Measurements from ENCODE around the gene FAM107B. TPM values are rescaled to one million over a fixed set of nuclear protein-coding genes. Genes with fewer than 3 reads are reported as not detected.

Gene FAM107B
- total and polyA plus RNA-seq, 2 donors: 49.1 to 52.3 TPM

GRCh38 chr10:14707481-14707880, 67.2 kb downstream of the FAM107B start:
- DNase-seq (ENCODE audit: low read depth in 6 of 9, low spot score in 9 of 9): no peak
- Histone ChIP-seq H3K4me3 (ENCODE audit: low read length in 2 of 2) (no peak overlapping the region), H3K27me3 (ENCODE audit: control insufficient read depth in 2 of 2, insufficient read depth in 1 of 2, low read length in 1 of 2) (no peaks in the 10 kb centered on the region), H3K4me1 (ENCODE audit: control insufficient read depth in 2 of 2, insufficient read depth in 2 of 2, low read length in 2 of 2) (no peaks in the 10 kb centered on the region), H3K36me3 (ENCODE audit: control insufficient read depth in 2 of 2, insufficient read depth in 2 of 2, low read length in 1 of 2) (no peaks in the 10 kb centered on the region), H3K27ac (ENCODE audit: low read depth in 1 of 2, low read length in 1 of 2) (no peak overlapping the region), H3K9me3 (ENCODE audit: control insufficient read depth in 2 of 2, insufficient read depth in 1 of 2, low read length in 1 of 2) (no peaks in the 10 kb centered on the region)
- 95% methylated on average over 4 of the region's 4 CpGs for WGBS

DNA sequence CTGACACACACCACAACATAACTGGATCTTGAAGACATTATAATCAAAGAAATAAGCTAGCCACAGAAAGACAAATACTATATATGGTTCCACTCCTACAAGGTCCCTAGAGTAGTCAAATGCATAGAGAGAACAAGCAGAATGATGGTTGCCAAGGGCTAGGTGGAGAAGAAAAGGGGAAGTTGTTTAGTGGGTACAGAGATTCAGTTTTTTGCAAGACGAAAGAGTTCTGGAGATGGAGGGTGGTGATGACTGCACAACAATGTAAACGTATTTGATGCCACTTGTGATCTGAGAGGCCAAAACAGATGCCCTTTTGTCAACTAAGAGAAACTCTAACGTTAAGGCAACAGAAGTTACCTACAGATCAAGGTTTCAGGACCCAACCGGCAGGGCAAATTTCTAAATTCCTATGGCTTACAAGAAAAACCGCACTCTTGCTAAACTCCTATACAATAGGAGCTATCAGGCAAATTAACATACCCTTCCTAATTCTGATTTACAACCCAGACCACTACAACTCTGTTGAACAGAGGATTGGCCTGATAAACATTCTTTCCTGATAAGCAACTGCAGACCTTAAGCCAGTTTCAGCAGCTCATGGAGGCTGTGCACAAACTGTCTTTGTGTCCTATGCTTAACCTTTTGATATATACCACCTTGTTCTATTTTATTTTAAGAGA, 69.0 kb downstream of the FAM107B start:
- Histone ChIP-seq H3K27ac (ENCODE audit: low read depth in 1 of 2, low read length in 1 of 2) (no peak overlapping the region), H3K36me3 (ENCODE audit: control insufficient read depth in 2 of 2, insufficient read depth in 2 of 2, low read length in 1 of 2) (no peaks in the 10 kb centered on the region), H3K4me3 (ENCODE audit: low read length in 2 of 2) (no peak overlapping the region), H3K27me3 (ENCODE audit: control insufficient read depth in 2 of 2, insufficient read depth in 1 of 2, low read length in 1 of 2) (no peaks in the 10 kb centered on the region), H3K9me3 (ENCODE audit: control insufficient read depth in 2 of 2, insufficient read depth in 1 of 2, low read length in 1 of 2) (no peaks in the 10 kb centered on the region), H3K4me1 (ENCODE audit: control insufficient read depth in 2 of 2, insufficient read depth in 2 of 2, low read length in 2 of 2) (no peaks in the 10 kb centered on the region)
- WGBS: 21% methylated on average over 5 of the region's 5 CpGs
- no peak for DNase-seq (ENCODE audit: low read depth in 6 of 9, low spot score in 9 of 9)

GRCh38 chr10:14703631-14704001, 71.1 kb downstream of the FAM107B start:
- H3K27me3 ChIP-seq (ENCODE audit: control insufficient read depth in 2 of 2, insufficient read depth in 1 of 2, low read length in 1 of 2): no peaks in the 10 kb centered on the region
- no peak for DNase-seq (ENCODE audit: low read depth in 6 of 9, low spot score in 9 of 9)
- H3K4me3 ChIP-seq (ENCODE audit: low read length in 2 of 2): no peak overlapping the region
- 96% methylated on average over 3 of the region's 3 CpGs for whole genome bisulfite sequencing
- no peaks in the 10 kb centered on the region for H3K4me1 ChIP-seq (ENCODE audit: control insufficient read depth in 2 of 2, insufficient read depth in 2 of 2, low read length in 2 of 2)
- H3K9me3 ChIP-seq (ENCODE audit: control insufficient read depth in 2 of 2, insufficient read depth in 1 of 2, low read length in 1 of 2): peaks cover 0 to 2% of the 10 kb centered on the region in 2 donors
- no peaks in the 10 kb centered on the region for H3K36me3 ChIP-seq (ENCODE audit: control insufficient read depth in 2 of 2, insufficient read depth in 2 of 2, low read length in 1 of 2)
- no peak overlapping the region for H3K27ac ChIP-seq (ENCODE audit: low read depth in 1 of 2, low read length in 1 of 2)

DNA sequence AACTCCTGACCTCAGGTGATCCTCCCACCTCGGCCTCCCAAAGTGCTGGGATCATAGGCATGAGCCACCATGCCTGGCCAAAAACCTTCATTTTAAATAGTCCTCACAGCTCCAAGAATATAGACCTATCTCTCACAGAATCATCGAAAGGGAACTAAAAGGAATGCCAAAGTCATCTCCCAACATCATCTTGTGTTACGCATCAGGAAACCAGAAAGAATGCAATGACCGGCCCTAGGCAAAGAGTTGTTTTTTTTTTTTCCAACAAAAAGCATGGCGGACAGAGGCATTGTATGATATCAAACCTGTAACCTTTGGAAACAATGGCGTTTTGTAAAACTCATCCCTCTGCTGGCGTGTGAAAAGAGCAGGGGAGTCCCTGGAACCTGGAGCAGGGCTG, 73.2 kb downstream of the FAM107B start:
- Histone ChIP-seq H3K4me1 (ENCODE audit: control insufficient read depth in 2 of 2, insufficient read depth in 2 of 2, low read length in 2 of 2) (no peaks in the 10 kb centered on the region), H3K4me3 (ENCODE audit: low read length in 2 of 2) (no peak overlapping the region), H3K36me3 (ENCODE audit: control insufficient read depth in 2 of 2, insufficient read depth in 2 of 2, low read length in 1 of 2) (no peaks in the 10 kb centered on the region), H3K9me3 (ENCODE audit: control insufficient read depth in 2 of 2, insufficient read depth in 1 of 2, low read length in 1 of 2) (peaks cover 0 to 2% of the 10 kb centered on the region in 2 donors), H3K27ac (ENCODE audit: low read depth in 1 of 2, low read length in 1 of 2) (no peak overlapping the region), H3K27me3 (ENCODE audit: control insufficient read depth in 2 of 2, insufficient read depth in 1 of 2, low read length in 1 of 2) (no peaks in the 10 kb centered on the region)
- WGBS: 98% methylated on average over 7 of the region's 7 CpGs
- no peak for DNase-seq (ENCODE audit: low read depth in 6 of 9, low spot score in 9 of 9)

DNA sequence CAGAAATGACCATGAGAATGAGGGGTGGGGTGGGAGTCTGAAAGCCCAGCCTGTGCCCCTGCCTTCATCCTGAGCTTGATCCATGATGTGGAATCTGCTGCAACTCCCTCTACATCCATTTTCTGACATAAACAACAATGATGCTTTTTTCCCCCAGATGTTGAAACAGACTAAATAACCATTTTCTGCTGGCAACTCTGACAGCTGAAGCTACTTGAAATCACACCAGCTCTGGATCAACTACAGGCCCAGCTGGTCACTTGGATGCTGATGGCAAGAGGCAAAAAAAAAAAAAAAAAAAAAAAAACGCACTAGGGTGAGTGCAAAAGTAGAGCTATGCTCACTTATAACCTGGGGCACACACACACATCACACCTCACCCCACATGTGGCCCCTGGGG, 74.2 kb downstream of the FAM107B start:
- Histone ChIP-seq H3K27me3 (ENCODE audit: control insufficient read depth in 2 of 2, insufficient read depth in 1 of 2, low read length in 1 of 2) (no peaks in the 10 kb centered on the region), H3K4me1 (ENCODE audit: control insufficient read depth in 2 of 2, insufficient read depth in 2 of 2, low read length in 2 of 2) (no peaks in the 10 kb centered on the region), H3K4me3 (ENCODE audit: low read length in 2 of 2) (no peak overlapping the region), H3K36me3 (ENCODE audit: control insufficient read depth in 2 of 2, insufficient read depth in 2 of 2, low read length in 1 of 2) (no peaks in the 10 kb centered on the region), H3K9me3 (ENCODE audit: control insufficient read depth in 2 of 2, insufficient read depth in 1 of 2, low read length in 1 of 2) (peaks cover 0 to 2% of the 10 kb centered on the region in 2 donors), H3K27ac (ENCODE audit: low read depth in 1 of 2, low read length in 1 of 2) (no peak overlapping the region)
- no peak for DNase-seq (ENCODE audit: low read depth in 6 of 9, low spot score in 9 of 9)
- 0% methylated on average over 1 of the region's 1 CpG for WGBS

GRCh38 chr10:14699482-14699881, 75.2 kb downstream of the FAM107B start:
- Histone ChIP-seq H3K27ac (ENCODE audit: low read depth in 1 of 2, low read length in 1 of 2) (no peak overlapping the region), H3K9me3 (ENCODE audit: control insufficient read depth in 2 of 2, insufficient read depth in 1 of 2, low read length in 1 of 2) (peaks cover 0 to 2% of the 10 kb centered on the region in 2 donors), H3K36me3 (ENCODE audit: control insufficient read depth in 2 of 2, insufficient read depth in 2 of 2, low read length in 1 of 2) (no peaks in the 10 kb centered on the region), H3K4me3 (ENCODE audit: low read length in 2 of 2) (no peak overlapping the region), H3K4me1 (ENCODE audit: control insufficient read depth in 2 of 2, insufficient read depth in 2 of 2, low read length in 2 of 2) (no peaks in the 10 kb centered on the region), H3K27me3 (ENCODE audit: control insufficient read depth in 2 of 2, insufficient read depth in 1 of 2, low read length in 1 of 2) (no peaks in the 10 kb centered on the region)
- DNase-seq (ENCODE audit: low read depth in 6 of 9, low spot score in 9 of 9): no peak
- whole genome bisulfite sequencing: 97% methylated on average over 4 of the region's 4 CpGs

DNA sequence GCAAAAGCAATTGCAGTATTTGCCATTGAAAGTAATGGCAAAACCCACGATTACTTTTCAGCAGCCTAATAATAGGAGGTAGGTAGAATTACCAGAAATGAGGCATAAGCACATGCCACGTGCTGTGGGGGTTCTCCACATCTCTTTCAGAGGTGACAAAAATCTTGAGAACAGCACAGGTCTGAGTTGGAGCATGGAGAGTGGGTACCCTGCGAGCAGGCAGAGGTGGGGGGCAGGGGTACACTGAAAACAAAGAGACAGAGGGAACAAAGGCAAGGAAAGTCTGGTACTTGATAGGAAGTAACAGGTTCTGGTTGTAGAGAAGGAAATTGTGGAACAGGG, 75.9 kb downstream of the FAM107B start:
- no peak for DNase-seq (ENCODE audit: low read depth in 6 of 9, low spot score in 9 of 9)
- H3K4me3 ChIP-seq (ENCODE audit: low read length in 2 of 2): no peak overlapping the region

DNA sequence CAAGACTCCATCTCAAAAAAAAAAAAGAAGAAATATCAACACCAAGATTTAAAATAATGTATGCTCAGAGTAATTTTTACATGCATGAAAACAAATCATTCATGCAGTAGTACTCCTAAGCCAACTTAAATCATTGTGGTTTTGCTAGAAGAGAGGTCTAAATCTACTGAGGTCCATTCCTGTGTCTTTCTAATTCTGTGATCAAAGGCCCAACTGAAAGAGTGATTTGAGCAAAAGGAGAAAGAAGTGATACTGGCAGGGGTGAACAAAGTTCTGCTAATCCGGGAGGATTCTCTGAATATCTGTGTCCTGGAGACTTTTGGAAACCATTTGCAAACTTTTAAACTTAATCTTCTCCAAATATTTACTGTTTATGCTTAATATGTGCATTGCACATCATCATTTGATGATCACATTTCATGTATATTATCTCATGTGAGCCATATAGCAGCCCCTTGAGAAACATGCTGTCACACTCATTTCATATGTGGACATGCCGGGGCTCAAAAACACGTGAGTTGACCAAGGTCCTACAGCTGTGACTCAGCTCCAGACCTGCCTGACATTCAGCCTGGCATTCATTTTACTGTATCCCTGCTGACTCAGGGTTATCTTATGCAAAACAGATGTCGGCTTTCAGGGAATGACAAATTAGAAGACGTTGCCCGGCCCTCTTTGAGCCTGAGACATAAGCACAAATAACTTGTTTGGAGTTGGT, 76.4 kb downstream of the FAM107B start:
- WGBS: 95% methylated on average over 6 of the region's 6 CpGs
- no peak for DNase-seq (ENCODE audit: low read depth in 6 of 9, low spot score in 9 of 9)
- Histone ChIP-seq H3K27ac (ENCODE audit: low read depth in 1 of 2, low read length in 1 of 2) (no peak overlapping the region), H3K4me3 (ENCODE audit: low read length in 2 of 2) (no peak overlapping the region), H3K36me3 (ENCODE audit: control insufficient read depth in 2 of 2, insufficient read depth in 2 of 2, low read length in 1 of 2) (no peaks in the 10 kb centered on the region), H3K4me1 (ENCODE audit: control insufficient read depth in 2 of 2, insufficient read depth in 2 of 2, low read length in 2 of 2) (no peaks in the 10 kb centered on the region), H3K27me3 (ENCODE audit: control insufficient read depth in 2 of 2, insufficient read depth in 1 of 2, low read length in 1 of 2) (no peaks in the 10 kb centered on the region), H3K9me3 (ENCODE audit: control insufficient read depth in 2 of 2, insufficient read depth in 1 of 2, low read length in 1 of 2) (peaks cover 0 to 2% of the 10 kb centered on the region in 2 donors)

More for the DNA sequence above, 75.9 kb downstream of the FAM107B start:
- WGBS: 63% methylated on average over 3 of the region's 3 CpGs
- no peaks in the 10 kb centered on the region for H3K36me3 ChIP-seq (ENCODE audit: control insufficient read depth in 2 of 2, insufficient read depth in 2 of 2, low read length in 1 of 2)
- no peaks in the 10 kb centered on the region for H3K27me3 ChIP-seq (ENCODE audit: control insufficient read depth in 2 of 2, insufficient read depth in 1 of 2, low read length in 1 of 2)
- H3K9me3 ChIP-seq (ENCODE audit: control insufficient read depth in 2 of 2, insufficient read depth in 1 of 2, low read length in 1 of 2): peaks cover 0 to 2% of the 10 kb centered on the region in 2 donors
- H3K4me1 ChIP-seq (ENCODE audit: control insufficient read depth in 2 of 2, insufficient read depth in 2 of 2, low read length in 2 of 2): no peaks in the 10 kb centered on the region
- H3K27ac ChIP-seq (ENCODE audit: low read depth in 1 of 2, low read length in 1 of 2): no peak overlapping the region

DNA sequence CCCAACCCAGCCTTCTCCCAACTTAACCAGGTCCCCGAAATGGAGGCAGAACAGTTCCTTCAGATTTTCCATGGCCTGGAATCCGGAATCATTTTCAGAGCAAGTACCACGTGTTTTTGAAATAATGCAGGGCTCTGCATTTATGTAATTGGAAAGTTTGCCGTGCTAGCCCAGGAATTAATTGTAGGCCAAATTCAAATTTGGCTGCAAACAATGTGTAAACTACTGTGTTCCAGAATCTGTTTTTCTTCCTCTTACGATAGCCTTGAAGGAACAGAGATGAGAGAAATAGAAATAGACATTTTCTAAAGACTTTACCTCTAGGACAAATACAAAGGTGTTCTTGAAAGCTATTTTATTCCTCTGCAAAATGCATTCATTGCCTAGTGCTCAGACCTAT, 77.4 kb downstream of the FAM107B start:
- WGBS: 96% methylated on average over 5 of the region's 5 CpGs
- no peaks in the 10 kb centered on the region for H3K27me3 ChIP-seq (ENCODE audit: control insufficient read depth in 2 of 2, insufficient read depth in 1 of 2, low read length in 1 of 2)
- no peak for DNase-seq (ENCODE audit: low read depth in 6 of 9, low spot score in 9 of 9)
- H3K4me3 ChIP-seq (ENCODE audit: low read length in 2 of 2): no peak overlapping the region
- H3K9me3 ChIP-seq (ENCODE audit: control insufficient read depth in 2 of 2, insufficient read depth in 1 of 2, low read length in 1 of 2): peaks cover 0 to 2% of the 10 kb centered on the region in 2 donors
- H3K27ac ChIP-seq (ENCODE audit: low read depth in 1 of 2, low read length in 1 of 2): no peak overlapping the region
- H3K4me1 ChIP-seq (ENCODE audit: control insufficient read depth in 2 of 2, insufficient read depth in 2 of 2, low read length in 2 of 2): no peaks in the 10 kb centered on the region
- H3K36me3 ChIP-seq (ENCODE audit: control insufficient read depth in 2 of 2, insufficient read depth in 2 of 2, low read length in 1 of 2): no peaks in the 10 kb centered on the region
